Lung (tissue), 12 donors: ENCODE results near the gene NRBP1. TPM values are rescaled to one million over a fixed set of nuclear protein-coding genes. Genes with fewer than 3 reads are reported as not detected.

Source experiments
- ATAC-seq: fragments of 200-7000 bp; cut with Tn5 transposase; one replicate; pipeline ENCODE4 v1.9.1; 2020; ENCODE audit warnings: moderate number of reproducible peaks; ENCODE audit not compliant: insufficient read depth, low FRiP score
- DNase-seq, 3 donors: peaks; one replicate each; pipeline ENCODE4 v3.0.0-alpha.2; 2013 to 2017
- H3K27ac ChIP-seq, 2 donors: one replicate each; pipeline ENCODE4 v1.5.1; 2013; ENCODE audit warnings: mild to moderate bottlenecking in 2 of 2, moderate library complexity in 2 of 2, control low read depth in 1 of 2, inconsistent platforms in 1 of 2, low read depth in 1 of 2, low read length in 1 of 2
- H3K27me3 ChIP-seq, 3 donors: one replicate each; pipeline ENCODE4 v1.5.1; 2013; ENCODE audit warnings: low read length in 2 of 3; ENCODE audit not compliant: control insufficient read depth in 3 of 3, insufficient read depth in 3 of 3
- H3K36me3 ChIP-seq, 4 donors: one replicate each; pipeline ENCODE4 v1.5.1; 2013; ENCODE audit warnings: low read length in 4 of 4, mild to moderate bottlenecking in 1 of 4, moderate library complexity in 1 of 4; ENCODE audit not compliant: control insufficient read depth in 4 of 4, insufficient read depth in 4 of 4
- H3K4me1 ChIP-seq, 5 donors: one replicate each; pipeline ENCODE4 v1.5.1; 2013; ENCODE audit warnings: low read length in 5 of 5, mild to moderate bottlenecking in 2 of 5, moderate library complexity in 1 of 5; ENCODE audit not compliant: control insufficient read depth in 5 of 5, insufficient read depth in 5 of 5
- H3K4me3 ChIP-seq: one replicate; pipeline ENCODE4 v1.5.1; 2013; ENCODE audit warnings: mild to moderate bottlenecking, control low read depth, moderate library complexity
- H3K9ac ChIP-seq, 2 donors: one replicate each; pipeline ENCODE4 v1.5.1; 2013; ENCODE audit warnings: low read length in 2 of 2, control low read depth in 1 of 2; ENCODE audit not compliant: insufficient read depth in 1 of 2
- H3K9me3 ChIP-seq, 4 donors: one replicate each; pipeline ENCODE4 v1.5.1; 2013; ENCODE audit warnings: low read length in 3 of 4, mild to moderate bottlenecking in 1 of 4, moderate library complexity in 1 of 4; ENCODE audit not compliant: control insufficient read depth in 4 of 4, insufficient read depth in 3 of 4
- CTCF ChIP-seq: IDR thresholded peaks from 2 replicates; pipeline ENCODE4 v1.5.1; 2012; ENCODE audit warnings: mild to moderate bottlenecking; ENCODE audit errors: control extremely low read depth, extremely low read depth
- WGBS, 2 donors: extraction: QIAGEN DNeasy Blood & Tissue Kit; methylation state at CpG; one replicate each; pipeline ENCODE4 v1.1.7; 2013; 5-methylcytosine and 5-hydroxymethylcytosine counted together
- polyA plus RNA-seq, 2 donors: library from polyadenylated mRNA; stranded (reverse); fragments of 200-250 nt; gene quantifications; one replicate each; pipeline ENCODE4 v1.2.1, GENCODE V29; 2013
- total RNA-seq, 2 donors: library from RNA; depleted of rRNA in 1 of 2; stranded (reverse); fragments of >200 nt in 1 of 2; gene quantifications; one replicate each; pipeline ENCODE4 v1.2.1, GENCODE V29; 2014 to 2021
- donor health status: control.
- donor health status: control.
- donor health status: Bipolar disorder and iron deficiency.
- donor health status: healthy.
- donor health status: DM: yes; HTN: yes; CAD: no.

NRBP1 gene
- total and polyA plus RNA-seq, 4 donors = 46.8 to 93.6 (median 79.9) TPM

GRCh38 chr2:27471961-27472360 is 43.5 kb downstream of the NRBP1 start:
- H3K36me3 ChIP-seq = peaks cover 7 to 23% (median 19%) of the 10 kb centered on the region in 4 donors
- no peaks in the 10 kb centered on the region for H3K27me3 ChIP-seq

GRCh38 chr2:27485496-27485895 is 57.1 kb downstream of the NRBP1 start:
- Histone ChIP-seq H3K36me3 (peaks cover 11 to 25% (median 22%) of the 10 kb centered on the region in 4 donors), H3K27ac (no peak overlapping the region), H3K27me3 (no peaks in the 10 kb centered on the region), H3K9ac (no peak overlapping the region), H3K4me1 (peaks cover 0 to 13% (median 4%) of the 10 kb centered on the region in 5 donors), H3K4me3 (no peak overlapping the region), H3K9me3 (no peaks in the 10 kb centered on the region)
- 79 to 86% methylated on average over 3 of the region's 3 CpGs for WGBS, 2 donors
- ATAC-seq (no peak), DNase-seq (no peak)
- TF ChIP-seq CTCF = no peak

More at GRCh38 chr2:27471961-27472360, 43.5 kb downstream of the NRBP1 start:
- Histone ChIP-seq H3K4me1 (no peaks in the 10 kb centered on the region), H3K4me3 (no peak overlapping the region), H3K27ac (no peak overlapping the region), H3K9ac (no peak overlapping the region), H3K9me3 (no peaks in the 10 kb centered on the region)
- ATAC-seq (no peak), DNase-seq (no peak)
- WGBS, 2 donors = 93 to 94% methylated on average over 5 of the region's 5 CpGs
- TF ChIP-seq CTCF = no peak

- H3K27ac ChIP-seq = peak overlapping the region in 1 of 2 donors; percentile 69
- TF ChIP-seq CTCF = no peak
- peak overlapping the region; percentile 54 for H3K4me3 ChIP-seq
- no peaks in the 10 kb centered on the region for H3K27me3 ChIP-seq
- H3K9ac ChIP-seq = peak overlapping the region; percentile 57 to 91
- peaks cover 0 to 13% (median 4%) of the 10 kb centered on the region in 5 donors for H3K4me1 ChIP-seq
- no peaks in the 10 kb centered on the region for H3K9me3 ChIP-seq
- ATAC-seq = no peak
- peak in 1 of 3 donors; percentile 49 for DNase-seq
- H3K36me3 ChIP-seq = peaks cover 3 to 5% (median 4%) of the 10 kb centered on the region in 4 donors
- 2 to 4% methylated on average over 11 of the region's 11 CpGs for WGBS, 2 donors
Observed at GRCh38 chr2:27489118-27489497, 60.7 kb downstream of the NRBP1 start.
